ENCODE measurements around the gene NDC1.

DNA sequence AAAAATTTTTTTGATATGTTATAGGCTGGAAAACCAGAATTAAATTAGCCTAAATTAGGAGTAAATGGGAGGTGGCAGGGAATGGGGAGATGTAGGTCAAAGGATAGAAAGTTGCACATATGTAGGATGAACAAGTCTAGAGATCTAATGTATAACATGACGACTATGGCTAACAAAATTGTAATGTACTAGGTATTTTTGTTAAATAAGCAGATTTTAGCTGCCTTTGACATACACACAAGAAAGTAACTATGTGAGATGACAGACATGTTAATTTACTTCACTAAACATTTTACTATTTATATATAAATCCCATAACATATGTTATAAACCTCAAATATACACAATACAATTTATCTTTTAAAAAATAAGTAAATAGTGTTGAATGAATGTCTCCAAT, 68.9 kb downstream of the NDC1 start:
- TF ChIP-seq, protein P1, sequence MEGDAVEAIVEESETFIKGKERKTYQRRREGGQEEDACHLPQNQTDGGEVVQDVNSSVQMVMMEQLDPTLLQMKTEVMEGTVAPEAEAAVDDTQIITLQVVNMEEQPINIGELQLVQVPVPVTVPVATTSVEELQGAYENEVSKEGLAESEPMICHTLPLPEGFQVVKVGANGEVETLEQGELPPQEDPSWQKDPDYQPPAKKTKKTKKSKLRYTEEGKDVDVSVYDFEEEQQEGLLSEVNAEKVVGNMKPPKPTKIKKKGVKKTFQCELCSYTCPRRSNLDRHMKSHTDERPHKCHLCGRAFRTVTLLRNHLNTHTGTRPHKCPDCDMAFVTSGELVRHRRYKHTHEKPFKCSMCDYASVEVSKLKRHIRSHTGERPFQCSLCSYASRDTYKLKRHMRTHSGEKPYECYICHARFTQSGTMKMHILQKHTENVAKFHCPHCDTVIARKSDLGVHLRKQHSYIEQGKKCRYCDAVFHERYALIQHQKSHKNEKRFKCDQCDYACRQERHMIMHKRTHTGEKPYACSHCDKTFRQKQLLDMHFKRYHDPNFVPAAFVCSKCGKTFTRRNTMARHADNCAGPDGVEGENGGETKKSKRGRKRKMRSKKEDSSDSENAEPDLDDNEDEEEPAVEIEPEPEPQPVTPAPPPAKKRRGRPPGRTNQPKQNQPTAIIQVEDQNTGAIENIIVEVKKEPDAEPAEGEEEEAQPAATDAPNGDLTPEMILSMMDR (IDR thresholded peaks at IDR 0.05): no peak
- no peak for TF ChIP-seq POLR2A (IDR thresholded peaks at IDR 0.05)
